Tibial nerve (tissue), 4 donors: Measurements from ENCODE around the gene AMOTL2. TPM values are rescaled to one million over a fixed set of nuclear protein-coding genes. Genes with fewer than 3 reads are reported as not detected.

ENCODE experiments used
- DNase-seq, 2 donors: peaks; one replicate each; pipeline ENCODE4 v3.0.0-alpha.2; 2019; ENCODE audit warnings: low spot score in 2 of 2
- H3K27ac ChIP-seq, 4 donors: fragments of 200-600 bp; sonication (generic) in 3 of 4; one replicate each; pipeline ENCODE4 v1.5.1; 2017 to 2019; ENCODE audit warnings: mild to moderate bottlenecking in 1 of 4
- H3K27me3 ChIP-seq, 2 donors: fragments of 200-600 bp; sonication (generic) in 1 of 2; one replicate each; pipeline versions ENCODE4 v1.5.1 to v1.6.0; 2017 to 2019
- H3K36me3 ChIP-seq, 3 donors: fragments of 200-600 bp; sonication (generic); one replicate each; pipeline ENCODE4 v1.5.1; 2018 to 2019
- H3K4me1 ChIP-seq, 4 donors: fragments of 200-600 bp; sonication (generic) in 3 of 4; one replicate each; pipeline ENCODE4 v1.5.1; 2017 to 2019
- H3K4me3 ChIP-seq, 4 donors: fragments of 200-600 bp; sonication (generic) in 3 of 4; one replicate each; pipeline ENCODE4 v1.5.1; 2017 to 2019; ENCODE audit warnings: mild to moderate bottlenecking in 1 of 4, moderate library complexity in 1 of 4
- H3K9me3 ChIP-seq, 4 donors: fragments of 200-600 bp; sonication (generic) in 3 of 4; one replicate each; pipeline ENCODE4 v1.5.1; 2017 to 2019
- CTCF ChIP-seq, 5 experiments: fragments of 200-600 bp in 3 of 5; fragments of 450-650 bp in 2 of 5; sonication (generic) in 3 of 5; IDR thresholded peaks; one replicate each; pipeline ENCODE4 v1.5.1; 2016 to 2019; ENCODE audit warnings: antibody characterized with exemption in 5 of 5, mild to moderate bottlenecking in 3 of 5, moderate library complexity in 2 of 5
- EP300 ChIP-seq, 2 donors: sonication (generic); formaldehyde crosslinking; IDR thresholded peaks; one replicate each; pipeline ENCODE4 v1.6.1; 2017; ENCODE audit warnings: antibody characterized with exemption in 2 of 2, mild to moderate bottlenecking in 1 of 2
- POLR2A ChIP-seq, 2 donors: fragments of 450-650 bp; IDR thresholded peaks; one replicate each; pipeline ENCODE4 v1.6.1; 2017; ENCODE audit warnings: antibody characterized with exemption in 2 of 2, mild to moderate bottlenecking in 2 of 2, moderate library complexity in 2 of 2
- WGBS, 2 donors: methylation state at CpG; one replicate each; pipeline ENCODE4 v1.1.5; 2018; 5-methylcytosine and 5-hydroxymethylcytosine counted together
- total RNA-seq, 4 donors: library from RNA; depleted of rRNA; stranded (reverse); fragments of >200 nt; gene quantifications; one replicate each; pipeline ENCODE4 v1.1.0, GENCODE V29; 2016

AMOTL2 gene
- total RNA-seq, 4 donors from 2014 or later = 216 to 337 (median 255) TPM

GRCh38 chr3:134348524-134348923 is 25.7 kb downstream of the AMOTL2 start:
- H3K36me3 ChIP-seq = peaks cover 0 to 73% (median 0%) of the 10 kb centered on the region in 3 donors
- peaks cover 0 to 11% (median 0%) of the 10 kb centered on the region in 4 donors for H3K9me3 ChIP-seq
- H3K4me1 ChIP-seq = peaks cover 0 to 32% (median 26%) of the 10 kb centered on the region in 4 donors
- WGBS, 2 donors = 72 to 83% methylated on average over 4 of the region's 4 CpGs
- H3K27me3 ChIP-seq = no peaks in the 10 kb centered on the region
- DNase-seq = no peak
- no peak for TF ChIP-seq EP300 (IDR thresholded peaks at IDR 0.05)
- TF ChIP-seq CTCF (IDR thresholded peaks at IDR 0.05) = no peak
- TF ChIP-seq POLR2A (IDR thresholded peaks at IDR 0.05) = no peak
- peak overlapping the region in 1 of 4 donors; percentile 18 for H3K27ac ChIP-seq
- no peak overlapping the region for H3K4me3 ChIP-seq

- Histone ChIP-seq H3K36me3 (peaks cover 0 to 67% (median 0%) of the 10 kb centered on the region in 3 donors), H3K4me1 (peaks cover 0 to 23% (median 20%) of the 10 kb centered on the region in 4 donors), H3K27me3 (no peaks in the 10 kb centered on the region), H3K27ac (no peak overlapping the region), H3K9me3 (peaks cover 0 to 11% (median 0%) of the 10 kb centered on the region in 4 donors), H3K4me3 (no peak overlapping the region)
- DNase-seq = no peak
- TF ChIP-seq EP300 (IDR thresholded peaks at IDR 0.05) (no peak), CTCF (IDR thresholded peaks at IDR 0.05) (no peak), POLR2A (IDR thresholded peaks at IDR 0.05) (no peak)
- 88 to 90% methylated on average over 3 of the region's 3 CpGs for WGBS, 2 donors
These were observed 26.7 kb downstream of the AMOTL2 start for GRCh38 chr3:134347551-134347950.

- no peaks in the 10 kb centered on the region for H3K27me3 ChIP-seq
- no peak for TF ChIP-seq CTCF (IDR thresholded peaks at IDR 0.05)
- no peak for TF ChIP-seq EP300 (IDR thresholded peaks at IDR 0.05)
- no peak for TF ChIP-seq POLR2A (IDR thresholded peaks at IDR 0.05)
- no peak overlapping the region for H3K4me3 ChIP-seq
- 51 to 59% methylated on average over 1 of the region's 1 CpG for WGBS, 2 donors
- H3K4me1 ChIP-seq = peaks cover 0 to 15% (median 12%) of the 10 kb centered on the region in 4 donors
- peaks cover 0 to 11% (median 0%) of the 10 kb centered on the region in 4 donors for H3K9me3 ChIP-seq
- H3K27ac ChIP-seq = no peak overlapping the region
- no peak for DNase-seq
- H3K36me3 ChIP-seq = peaks cover 0 to 67% (median 0%) of the 10 kb centered on the region in 3 donors
These were observed 27.5 kb downstream of the AMOTL2 start for GRCh38 chr3:134346744-134347143.

GRCh38 chr3:134345202-134345601 is 29.0 kb downstream of the AMOTL2 start:
- WGBS, 2 donors = 77 to 80% methylated on average over 1 of the region's 1 CpG
- peaks cover 0 to 11% (median 0%) of the 10 kb centered on the region in 4 donors for H3K9me3 ChIP-seq

More at GRCh38 chr3:134345202-134345601, 29.0 kb downstream of the AMOTL2 start:
- peaks cover 0 to 6% (median 2%) of the 10 kb centered on the region in 4 donors for H3K4me1 ChIP-seq
- H3K4me3 ChIP-seq = no peak overlapping the region
- DNase-seq = no peak
- no peaks in the 10 kb centered on the region for H3K27me3 ChIP-seq
- H3K27ac ChIP-seq = no peak overlapping the region
- H3K36me3 ChIP-seq = peaks cover 0 to 52% (median 0%) of the 10 kb centered on the region in 3 donors
- TF ChIP-seq EP300 (IDR thresholded peaks at IDR 0.05) (no peak), CTCF (IDR thresholded peaks at IDR 0.05) (no peak), POLR2A (IDR thresholded peaks at IDR 0.05) (no peak)
